ELF-1 (cell line): ENCODE measurements around the gene VAV2.
"Not testable (repeated sequence)": the region's sequence is repeated elsewhere in the genome, so short reads cannot be mapped to it uniquely, and the experiment has no call there.

ENCODE experiments used
- DNase-seq: peaks from one replicate; pipeline ENCODE4 v3.0.0-alpha.2; 2016; ENCODE audit warnings: low read depth, low spot score

The VAV2 gene

DNA sequence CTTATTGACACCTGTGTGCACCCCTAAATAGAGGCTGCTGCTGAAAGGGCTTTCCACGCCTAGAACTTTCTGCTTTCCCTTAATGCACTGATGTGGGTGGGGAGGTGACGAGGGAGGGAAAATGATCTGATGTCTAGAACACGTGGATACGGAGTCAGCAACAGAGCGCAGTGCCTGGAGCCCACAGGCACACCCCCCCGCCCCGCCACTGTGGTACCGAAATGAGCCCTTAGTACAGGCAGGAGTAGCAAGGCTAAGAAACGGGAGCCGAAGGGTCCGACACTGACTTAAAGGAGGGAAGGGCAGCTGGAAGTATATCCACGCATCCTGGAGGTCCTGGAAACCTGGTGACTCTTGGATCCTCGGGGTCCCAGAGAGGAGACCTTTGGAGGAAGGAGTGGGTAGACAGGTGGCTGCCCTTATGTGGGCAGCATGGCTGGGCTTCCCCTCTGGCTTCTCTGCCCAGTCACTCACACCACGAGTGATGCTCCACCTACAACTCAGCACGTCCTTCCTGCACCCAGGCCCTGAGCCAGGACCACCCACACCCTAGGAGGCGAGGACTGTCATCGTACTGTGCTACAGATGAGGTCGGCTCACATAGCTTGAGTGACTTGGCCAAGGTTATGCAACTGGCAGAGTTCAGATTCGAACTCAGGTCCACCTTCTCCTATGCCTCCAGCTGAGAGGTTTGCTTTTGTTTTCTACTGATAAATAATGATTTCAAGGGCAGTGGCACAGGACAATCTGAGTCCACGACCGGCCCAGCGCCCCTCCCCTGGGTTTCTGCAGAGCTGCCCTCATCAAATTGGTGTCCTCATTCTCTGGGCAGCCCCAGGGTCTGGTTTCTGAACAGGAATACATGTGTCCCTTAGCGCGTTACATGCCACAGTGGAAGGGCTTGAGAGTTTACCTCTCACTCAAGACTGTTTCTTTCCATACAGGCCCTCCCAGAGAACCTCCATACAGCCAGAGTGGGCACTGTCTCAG lies 4.7 kb upstream of the VAV2 start:
- DNase-seq, result no peak

DNA sequence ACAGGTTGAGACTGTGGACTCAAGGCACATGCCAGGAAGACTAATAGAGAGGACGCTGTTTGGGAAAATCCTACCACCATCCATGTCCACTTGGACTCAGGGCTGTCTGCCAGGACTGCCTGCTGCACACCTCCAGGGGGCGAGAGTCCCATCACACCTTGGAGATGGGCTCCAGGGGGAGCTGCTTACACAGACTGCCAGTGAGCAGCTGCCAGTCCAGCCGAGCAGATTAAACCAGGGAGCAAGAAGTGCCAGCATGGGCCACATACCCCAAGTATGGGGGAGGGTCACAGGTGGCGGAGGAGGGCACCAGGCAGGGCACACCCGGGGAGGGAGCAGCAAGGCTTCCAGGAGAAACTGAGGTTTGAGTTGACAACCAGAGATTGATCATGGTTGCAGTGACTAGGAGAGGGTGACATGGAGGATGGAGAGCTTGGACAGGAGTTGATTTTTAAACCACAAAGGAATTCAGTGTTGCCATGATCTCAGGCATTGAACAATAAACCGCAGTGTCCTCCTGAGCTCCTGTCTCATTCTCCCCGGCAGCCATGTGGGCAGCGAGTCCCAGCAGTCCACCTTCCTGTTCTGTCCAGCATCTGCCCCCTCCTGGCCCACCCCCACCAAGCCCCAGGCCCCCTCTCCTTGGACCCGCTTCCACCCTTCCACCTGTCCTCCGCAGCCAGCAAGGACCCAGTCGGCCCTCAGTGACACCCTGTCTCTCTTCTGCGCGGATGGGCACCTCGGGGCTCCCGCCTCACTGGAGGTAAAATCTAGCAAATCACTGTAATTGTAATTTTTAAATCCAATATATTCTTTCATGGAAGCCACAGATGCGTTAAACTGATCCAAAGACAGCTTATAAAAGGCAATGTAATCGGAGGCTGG lies 3.1 kb upstream of the VAV2 start:
- DNase-seq, result no peak

DNA sequence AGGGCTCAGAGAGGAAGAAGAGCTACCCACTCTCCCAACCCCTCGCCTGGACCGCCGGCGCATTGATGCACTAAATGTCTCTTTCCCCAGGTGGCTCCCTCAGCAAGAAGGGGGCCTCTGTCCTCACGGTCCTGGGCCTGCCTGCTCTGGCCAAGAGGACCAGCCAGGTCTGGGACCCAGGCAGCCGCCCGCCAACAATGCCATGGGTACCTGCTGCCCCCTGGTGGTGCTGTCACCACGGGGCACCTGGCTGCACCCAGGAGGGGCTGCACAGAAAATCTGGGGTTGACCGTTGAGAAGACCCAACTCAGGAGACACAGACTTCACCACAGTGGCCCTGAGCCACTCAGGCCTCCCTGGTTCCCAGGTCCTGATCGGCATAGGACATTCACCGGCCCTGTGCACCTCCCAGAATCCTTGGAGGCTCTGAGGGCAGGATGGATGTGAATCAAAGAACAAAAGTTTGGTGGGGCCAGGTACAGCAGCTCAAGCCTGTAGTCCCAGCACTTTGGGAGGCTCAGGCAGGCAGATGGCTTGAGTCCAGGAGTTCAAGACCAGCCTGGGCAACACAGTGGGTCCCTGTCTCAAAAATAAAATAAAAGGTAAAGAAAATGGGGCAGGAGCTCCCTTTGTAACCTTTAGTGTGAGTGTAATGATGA lies 2.4 kb upstream of the VAV2 start:
- peak; percentile 89 for DNase-seq

DNA sequence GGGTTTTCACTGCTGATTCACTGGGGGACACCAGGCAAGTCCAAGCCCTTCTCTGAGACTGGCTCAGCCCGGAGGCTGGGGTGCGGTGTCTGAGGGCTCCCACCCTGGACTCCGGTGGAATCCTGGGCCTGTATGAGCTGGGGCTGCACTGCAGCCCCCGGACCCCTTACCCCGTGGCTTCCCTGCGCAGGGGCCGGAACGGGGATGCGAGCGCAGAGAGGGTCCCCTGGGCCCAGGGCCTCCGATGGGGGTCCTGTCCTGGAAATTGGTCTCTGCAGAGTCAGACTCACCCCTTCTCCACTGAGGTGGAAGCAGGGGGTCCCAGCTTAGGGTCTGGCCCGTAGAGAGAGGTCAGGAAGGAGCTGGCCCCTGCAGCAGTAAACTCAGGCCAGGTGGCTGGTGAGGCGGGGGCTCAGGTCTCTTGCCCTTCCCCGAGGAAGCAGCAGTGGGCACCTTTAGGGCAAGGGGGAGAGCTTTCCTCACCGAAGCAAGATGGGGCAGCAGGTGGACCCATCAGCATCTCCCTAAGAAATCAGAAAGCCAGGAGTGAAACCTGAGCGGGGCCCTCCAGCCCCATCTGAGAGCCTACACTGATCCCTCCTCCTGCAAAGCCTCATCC lies 1.6 kb upstream of the VAV2 start:
- no peak for DNase-seq

DNA sequence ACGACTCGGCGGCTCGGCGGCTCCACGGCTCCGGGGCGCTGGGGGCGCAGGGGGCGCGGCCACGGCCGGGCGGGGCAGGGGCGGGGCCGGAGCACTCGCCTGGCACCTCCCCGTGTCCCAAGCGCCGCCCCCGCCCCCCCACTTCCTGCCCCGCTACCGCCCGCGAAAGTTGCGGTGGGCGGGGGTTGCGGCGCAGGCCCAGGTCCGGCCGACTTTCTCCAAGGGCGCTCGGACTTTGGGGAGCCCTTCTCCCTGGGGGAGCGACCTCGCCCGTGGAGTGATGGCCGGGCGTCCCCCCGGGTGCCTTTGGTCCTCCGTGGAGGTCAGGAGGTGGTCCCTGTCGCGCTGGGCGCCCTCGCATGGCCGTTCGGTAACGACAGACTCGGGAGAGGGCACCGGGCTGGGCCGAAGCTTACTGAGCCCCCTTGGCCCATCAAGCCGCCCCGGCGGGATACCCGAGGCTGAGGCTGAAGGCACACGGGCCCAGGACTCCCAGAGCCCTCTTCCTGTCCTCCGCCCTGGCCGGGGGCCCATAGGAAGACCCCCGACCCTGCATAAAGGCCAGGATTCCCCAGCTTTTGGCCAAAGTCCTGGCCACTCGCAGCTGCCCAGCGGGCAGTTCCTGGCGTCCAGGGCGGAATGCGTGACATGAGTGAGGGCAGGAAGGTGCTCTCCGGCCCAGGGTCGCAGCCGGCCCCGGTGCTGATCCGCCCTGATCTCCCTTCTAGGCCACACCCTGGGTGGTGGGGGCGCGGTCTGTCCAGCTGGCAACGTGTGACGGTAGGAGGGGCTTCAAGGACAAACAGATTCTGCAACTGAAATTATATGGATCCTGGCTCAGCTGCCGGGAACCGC lies 883 bp upstream of the VAV2 start:
- DNase-seq, result peak; percentile 72

DNA sequence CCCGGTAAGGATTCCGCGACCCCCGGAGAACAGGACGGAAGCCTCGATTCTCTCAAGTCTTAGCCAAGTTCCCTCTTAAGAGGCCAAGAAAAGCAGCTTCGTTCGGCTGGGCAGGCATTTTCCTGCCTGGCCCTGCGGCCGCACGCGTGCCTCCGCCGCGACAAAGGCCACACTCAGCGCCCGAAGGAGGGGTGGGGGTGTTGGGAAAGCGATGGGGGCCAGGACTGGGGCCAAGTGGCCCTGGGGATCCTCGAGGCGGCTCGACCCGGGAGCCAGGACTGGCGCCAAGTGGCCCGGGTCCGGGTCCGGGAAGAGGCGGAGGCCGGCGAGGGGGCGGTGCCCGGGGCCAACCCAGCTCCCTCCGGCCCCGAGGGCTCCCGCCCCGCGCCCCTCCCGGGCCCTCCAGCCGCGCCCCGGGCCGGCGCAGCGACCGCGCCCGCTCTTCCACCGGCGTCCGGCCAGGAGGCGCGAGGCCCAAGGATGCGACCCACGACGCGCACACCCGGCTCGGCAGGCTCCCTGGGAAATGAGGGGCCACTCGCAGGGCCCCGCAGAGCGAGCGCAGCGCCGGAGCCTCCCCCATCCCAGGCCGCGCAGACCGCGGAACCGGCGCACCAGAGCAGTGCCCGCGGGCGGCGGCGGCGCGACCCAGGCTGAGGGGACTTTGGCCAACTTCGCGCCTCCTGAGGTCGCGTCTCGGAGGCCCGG lies 756 bp downstream of the VAV2 start:
- no peak for DNase-seq

DNA sequence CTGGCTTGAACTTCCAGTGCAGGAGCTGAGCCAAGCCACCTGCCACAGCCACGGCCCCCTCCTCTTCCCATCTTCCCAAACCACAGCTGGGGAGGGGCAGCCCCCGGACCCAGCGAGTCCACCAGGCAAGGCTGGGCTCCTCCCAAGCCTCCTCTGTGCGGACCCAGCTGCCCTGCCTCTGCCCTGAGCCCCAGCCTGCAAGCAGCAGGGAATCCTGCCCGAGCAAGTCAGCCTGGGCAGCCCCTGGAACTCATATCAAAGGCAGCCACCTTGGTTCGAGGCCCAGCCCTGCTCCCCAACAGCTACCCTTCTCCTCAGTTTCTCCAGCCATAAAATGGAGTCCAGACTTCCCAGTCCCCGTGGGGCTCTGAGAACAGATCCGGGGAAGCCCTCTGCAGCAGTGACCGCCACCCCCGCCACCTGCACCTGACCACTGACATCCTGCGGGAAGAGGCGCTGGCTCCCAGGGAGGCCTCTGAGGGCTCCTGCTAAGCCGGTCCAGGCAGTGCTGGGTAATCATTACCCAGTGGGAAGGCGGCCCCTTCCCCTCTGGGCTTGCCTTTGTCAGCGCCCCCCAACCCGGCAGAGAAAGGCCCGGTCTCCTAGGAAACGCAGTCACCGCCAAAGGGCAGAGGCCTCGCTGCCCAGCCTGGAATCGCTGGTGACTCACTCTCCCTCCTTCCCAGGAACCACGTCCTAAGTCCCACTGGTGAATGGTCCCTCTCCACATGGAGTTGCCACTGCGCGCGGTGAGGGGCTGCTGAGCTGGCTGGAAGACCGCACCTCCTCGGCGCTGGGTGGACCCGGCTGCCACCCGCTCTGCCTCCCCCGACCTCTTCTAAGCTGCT lies 1.5 kb downstream of the VAV2 start:
- DNase-seq, result peak; percentile 82

DNA sequence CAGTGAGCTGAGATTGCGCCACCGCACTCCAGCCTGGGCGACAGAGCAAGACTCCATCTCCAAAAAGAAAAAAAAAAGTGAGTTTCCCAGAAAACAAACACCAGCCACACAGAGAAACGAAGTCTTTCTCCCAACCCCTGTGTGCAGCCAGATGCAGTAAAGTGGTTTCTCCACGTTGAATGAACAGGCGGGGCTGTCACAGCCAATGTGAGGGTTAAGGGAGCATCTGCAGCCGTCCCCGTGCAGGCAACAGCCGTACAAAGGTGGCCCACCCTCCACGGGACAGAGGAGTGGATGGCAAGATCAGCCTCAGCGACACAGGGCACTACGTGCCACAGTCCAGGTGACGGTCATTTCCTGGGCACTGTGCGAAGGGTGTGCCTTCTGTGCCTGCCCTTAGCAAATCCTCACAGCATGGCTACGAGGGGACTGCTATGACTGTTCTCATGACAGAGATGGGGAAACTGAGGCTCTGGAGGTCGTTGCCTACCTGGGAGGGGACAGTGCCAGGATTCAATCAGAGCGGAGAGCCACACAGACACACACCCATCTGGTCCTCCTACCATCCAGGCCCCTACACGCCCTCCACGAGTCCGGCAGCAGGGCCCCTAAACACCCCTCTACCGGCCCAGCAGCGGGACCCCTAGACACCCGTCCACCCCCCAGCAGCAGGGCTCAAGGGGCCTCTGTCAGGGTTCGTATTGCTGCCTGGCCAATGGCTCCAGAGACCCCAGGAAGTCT lies 2.3 kb downstream of the VAV2 start:
- no peak for DNase-seq

DNA sequence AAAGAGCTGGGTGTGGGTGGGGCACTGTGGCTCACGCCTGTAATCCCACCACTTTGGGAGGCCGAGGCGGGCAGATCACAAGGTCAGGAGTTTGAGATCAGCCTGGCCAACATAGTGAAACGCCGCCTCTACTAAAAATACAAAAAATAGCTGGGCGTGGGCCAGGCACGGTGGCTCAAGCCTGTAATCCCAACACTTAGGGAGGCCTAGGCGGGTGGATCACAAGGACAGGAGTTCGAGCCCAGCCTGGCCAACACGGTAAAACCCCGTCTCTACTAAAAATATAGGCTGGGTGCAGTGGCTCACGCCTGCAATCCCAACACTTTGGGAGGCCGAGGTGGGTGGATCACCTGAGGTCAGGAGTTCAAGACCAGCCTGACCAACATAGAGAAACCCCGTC lies 3.4 kb downstream of the VAV2 start:
- DNase-seq, result not testable (repeated sequence)

DNA sequence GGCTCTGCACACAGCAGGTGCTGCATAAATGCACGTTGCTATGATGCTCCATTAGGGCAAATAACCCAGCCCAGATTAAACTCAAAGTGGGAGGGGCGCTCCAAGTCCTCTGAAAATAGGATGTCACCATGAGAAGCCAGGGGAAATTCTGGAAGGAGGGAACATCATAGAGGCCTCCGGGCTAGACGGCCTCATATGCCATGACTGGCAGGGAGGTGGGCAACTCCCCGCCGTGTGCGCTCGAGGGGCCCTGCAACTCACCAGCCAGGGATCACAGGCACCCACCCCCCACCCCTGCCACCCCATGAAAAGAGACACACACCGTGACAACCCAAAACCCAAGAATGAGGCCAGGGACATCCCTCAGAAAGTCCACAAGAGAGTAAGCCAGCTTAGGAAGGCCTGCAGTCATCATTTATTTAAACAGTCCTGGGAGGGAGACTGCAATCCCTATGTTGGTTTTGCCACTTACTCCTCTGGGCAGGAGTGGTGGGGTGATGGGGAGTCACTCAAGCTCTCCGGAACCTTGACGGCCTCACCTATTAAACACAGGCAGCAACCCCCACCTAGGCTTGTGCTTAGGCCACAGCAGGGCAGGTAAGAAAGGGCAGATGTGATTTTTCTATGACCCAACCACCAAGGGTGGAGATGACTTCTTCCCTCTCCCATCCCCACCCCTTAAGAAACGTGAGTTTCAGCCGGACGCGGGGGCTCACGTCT lies 4.0 kb downstream of the VAV2 start:
- DNase-seq, result no peak

DNA sequence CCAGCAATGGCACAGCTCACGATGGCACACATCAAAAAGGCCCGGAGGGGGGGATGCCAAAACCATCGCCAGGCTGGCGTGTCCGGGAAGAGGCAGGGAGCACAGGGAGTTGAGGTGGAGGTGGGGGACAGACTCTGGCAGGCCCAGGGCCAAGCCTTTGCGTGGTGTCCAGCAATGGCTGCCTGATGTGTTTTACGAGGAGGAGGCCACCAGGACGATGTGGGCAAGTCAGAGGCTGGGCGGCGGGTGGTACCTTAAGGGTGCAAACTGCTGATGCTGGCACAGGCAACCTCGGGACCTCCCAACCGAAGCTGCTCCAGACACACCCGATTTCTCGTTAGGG lies 4.7 kb downstream of the VAV2 start:
- DNase-seq, result no peak

DNA sequence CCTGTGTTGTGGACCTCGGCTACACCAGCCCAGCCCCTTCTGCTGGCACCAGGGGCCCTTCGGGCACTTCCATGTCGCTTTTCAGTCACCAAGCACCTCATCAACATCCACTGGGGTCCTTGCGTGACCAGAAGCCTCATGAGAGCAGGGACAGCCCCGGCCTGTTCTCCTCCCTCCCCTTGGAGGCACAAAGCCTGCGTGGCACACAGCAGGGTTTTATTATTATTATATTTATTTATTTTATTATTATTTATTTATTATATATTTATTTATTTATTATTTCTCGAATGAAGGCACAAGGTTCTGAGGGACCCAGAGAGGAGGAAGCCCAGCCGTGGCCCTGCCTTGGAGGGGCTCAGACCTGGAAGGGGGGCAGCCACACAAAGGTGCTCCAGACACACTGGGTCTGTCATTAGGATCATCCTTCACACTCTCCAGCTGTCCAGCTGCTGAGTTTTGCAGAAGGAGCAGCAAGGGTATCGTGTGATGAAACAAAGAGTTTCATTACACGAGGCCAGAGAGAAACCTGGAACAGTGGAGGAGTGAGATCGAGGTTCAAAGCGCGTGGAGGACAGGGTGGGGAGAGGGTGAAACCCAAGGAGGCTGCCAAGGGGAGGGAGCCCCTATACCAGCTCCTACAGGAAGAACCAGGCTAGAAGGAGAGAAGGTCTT lies 5.2 kb downstream of the VAV2 start:
- DNase-seq, result no peak

DNA sequence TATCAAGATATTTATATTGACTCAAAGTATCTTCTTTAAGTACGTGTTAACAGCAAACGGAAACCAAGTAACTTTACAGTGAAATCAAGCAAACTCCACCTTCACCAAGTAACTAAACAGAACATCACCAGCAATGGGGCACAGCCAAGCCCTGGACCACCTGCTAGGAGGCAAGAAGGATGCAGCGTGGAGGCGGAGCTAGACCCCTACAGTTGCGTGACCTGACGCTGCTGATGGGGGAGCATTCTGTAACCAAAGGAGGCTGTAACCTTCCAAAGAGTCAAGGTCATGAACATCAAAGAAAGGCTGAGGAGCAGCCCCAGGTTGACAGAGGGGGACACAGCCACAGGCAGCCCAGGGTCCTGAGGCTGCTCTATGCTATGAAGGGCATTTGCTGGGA lies 6.1 kb downstream of the VAV2 start:
- DNase-seq, result no peak

DNA sequence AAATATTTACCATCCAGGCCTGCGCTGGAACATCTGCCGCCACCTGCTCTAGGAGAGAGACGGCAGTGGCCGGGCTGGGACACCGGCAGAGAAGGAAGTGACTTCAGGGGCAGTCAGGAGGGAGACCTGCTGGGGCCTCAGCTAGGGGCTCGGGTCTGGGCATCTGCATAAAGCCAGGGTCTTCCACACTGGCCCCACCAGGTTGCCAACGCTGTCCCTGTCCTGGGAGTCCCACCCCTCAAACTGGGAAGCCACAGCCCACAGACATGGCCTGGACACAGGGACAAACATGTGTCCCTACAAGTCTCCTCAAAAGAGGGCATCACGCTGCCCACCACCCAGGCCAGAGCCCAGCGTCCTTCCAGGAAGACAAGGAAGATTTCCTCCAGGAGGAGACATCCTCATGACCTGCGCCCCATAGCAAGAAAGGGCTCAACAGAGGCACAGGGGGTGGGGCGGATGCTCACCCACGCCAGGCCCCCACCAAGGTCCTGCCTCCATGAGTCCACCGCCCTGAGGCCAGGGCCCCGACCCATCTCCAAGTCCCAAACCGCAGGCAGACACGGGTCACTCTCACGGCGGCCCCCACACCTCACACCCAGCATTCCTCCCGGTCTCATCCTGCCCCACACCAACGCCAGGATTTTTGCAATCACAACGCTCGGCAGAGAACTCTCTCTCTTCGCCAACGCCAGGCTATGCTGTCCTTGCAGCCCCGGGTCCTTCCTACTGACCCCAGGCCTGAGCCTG lies 9.0 kb downstream of the VAV2 start:
- no peak for DNase-seq

DNA sequence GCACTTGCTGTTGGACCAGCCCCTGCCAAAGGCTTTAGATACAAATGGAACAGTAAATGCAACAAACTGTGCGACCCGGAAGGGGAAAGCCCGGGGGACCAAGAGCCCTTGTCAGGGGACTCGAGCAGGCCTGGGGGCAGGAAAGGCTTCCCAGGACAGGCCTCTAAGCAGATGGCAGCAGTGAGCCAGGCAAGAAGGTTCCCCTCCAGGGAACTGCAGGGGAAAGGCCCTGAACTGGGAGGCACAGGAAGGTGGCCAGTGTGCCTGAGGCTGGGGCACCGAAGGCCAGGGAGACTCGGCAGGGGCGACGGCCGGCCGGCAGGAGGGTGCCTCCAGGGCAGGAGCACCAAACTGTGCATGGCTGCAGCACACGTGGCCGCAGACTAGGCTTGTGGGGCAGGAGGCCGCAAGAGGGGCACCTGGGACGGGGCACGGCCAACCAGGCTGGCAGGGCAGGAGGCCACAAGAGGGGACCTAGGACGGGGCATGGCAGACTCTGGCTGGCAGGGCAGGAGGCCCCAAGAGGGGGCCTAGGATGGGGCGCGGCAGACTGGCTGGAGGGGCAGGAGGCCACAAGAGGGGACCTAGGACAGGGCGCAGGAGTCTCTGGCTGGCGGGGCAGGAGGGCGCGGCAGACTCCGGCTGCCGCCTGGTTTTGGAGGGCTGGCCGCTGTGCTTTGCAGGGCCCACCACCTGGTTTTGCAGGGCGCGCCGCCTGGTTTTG lies 10.0 kb downstream of the VAV2 start:
- DNase-seq, result peak; percentile 33

DNA sequence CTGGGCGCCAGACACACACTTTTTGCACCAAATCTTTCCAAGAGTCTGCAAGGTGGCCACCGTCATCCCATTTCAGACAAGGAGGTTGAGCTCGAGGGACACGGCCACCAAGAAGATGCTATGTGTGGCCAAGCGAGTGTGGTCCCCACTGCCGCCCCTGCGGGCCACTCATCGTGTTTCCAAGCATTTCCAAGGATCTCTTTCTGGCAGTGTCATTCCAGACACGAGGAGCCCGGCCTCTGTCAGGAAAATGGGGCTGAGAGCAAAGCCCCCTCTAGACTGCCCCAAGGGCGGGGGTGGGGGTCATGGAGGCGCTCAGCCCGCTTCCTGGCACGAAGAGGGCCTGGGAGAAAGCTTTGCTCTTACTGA lies 10.6 kb downstream of the VAV2 start:
- no peak for DNase-seq
